Right lobe of liver (tissue), 4 donors: ENCODE results near the gene CAMTA1.

Source experiments
- POLR2A ChIP-seq: fragments of 450-650 bp; IDR thresholded peaks from one replicate; pipeline ENCODE4 v1.6.1; 2017; ENCODE audit warnings: antibody characterized with exemption, mild to moderate bottlenecking
- TF ChIP-seq, protein P1 (sequence below), 4 donors: fragments of 200-600 bp in 3 of 4; fragments of 450-650 bp in 1 of 4; IDR thresholded peaks; one replicate each; pipeline versions ENCODE4 v1.5.1 to v1.8.0; 2016 to 2022; ENCODE audit warnings: antibody characterized with exemption in 4 of 4, mild to moderate bottlenecking in 2 of 4
- donor health status: DM: no; HTN: no; CAD: no.
- donor health status: DM: no; HTN: no; CAD: no.
- donor health status: DM: no; HTN: yes; CAD: no.

DNA sequence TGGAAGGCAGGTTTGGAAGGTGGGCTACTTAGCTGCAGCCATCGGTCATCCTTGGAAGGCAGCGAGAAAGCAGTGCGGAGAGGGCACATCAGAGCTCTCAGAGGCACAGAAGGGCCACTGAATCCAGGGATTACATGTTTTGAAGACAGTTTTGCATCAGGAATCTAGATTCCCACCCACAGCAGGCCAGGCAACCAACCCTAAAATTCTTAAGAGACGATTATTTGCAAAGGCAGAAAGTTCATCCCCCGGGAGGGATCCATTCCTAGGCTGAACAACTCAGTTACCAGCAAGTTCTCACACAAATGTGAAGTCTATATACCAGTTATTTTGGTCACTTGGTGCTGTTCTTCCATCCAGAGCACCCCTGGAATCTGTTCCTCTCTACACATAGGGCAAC is 528.6 kb downstream of the CAMTA1 start:
- TF ChIP-seq, protein P1, sequence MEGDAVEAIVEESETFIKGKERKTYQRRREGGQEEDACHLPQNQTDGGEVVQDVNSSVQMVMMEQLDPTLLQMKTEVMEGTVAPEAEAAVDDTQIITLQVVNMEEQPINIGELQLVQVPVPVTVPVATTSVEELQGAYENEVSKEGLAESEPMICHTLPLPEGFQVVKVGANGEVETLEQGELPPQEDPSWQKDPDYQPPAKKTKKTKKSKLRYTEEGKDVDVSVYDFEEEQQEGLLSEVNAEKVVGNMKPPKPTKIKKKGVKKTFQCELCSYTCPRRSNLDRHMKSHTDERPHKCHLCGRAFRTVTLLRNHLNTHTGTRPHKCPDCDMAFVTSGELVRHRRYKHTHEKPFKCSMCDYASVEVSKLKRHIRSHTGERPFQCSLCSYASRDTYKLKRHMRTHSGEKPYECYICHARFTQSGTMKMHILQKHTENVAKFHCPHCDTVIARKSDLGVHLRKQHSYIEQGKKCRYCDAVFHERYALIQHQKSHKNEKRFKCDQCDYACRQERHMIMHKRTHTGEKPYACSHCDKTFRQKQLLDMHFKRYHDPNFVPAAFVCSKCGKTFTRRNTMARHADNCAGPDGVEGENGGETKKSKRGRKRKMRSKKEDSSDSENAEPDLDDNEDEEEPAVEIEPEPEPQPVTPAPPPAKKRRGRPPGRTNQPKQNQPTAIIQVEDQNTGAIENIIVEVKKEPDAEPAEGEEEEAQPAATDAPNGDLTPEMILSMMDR (IDR thresholded peaks at IDR 0.05) = no peak
- no peak for TF ChIP-seq POLR2A
